HepG2 (cell line): ENCODE results near the gene MRFAP1L1. TPM values are rescaled to one million over a fixed set of nuclear protein-coding genes. Genes with fewer than 3 reads are reported as not detected.

Source experiments
- AKAP8 ChIP-seq: sonication (generic); formaldehyde crosslinking; IDR thresholded peaks from 2 replicates; pipeline ENCODE4 v1.5.1; 2020; ENCODE audit warnings: mild to moderate bottlenecking, missing genetic modification reagents
- CBFB ChIP-seq: sonication (generic); formaldehyde crosslinking; IDR thresholded peaks from 2 replicates; pipeline ENCODE4 v1.4.0; 2020; ENCODE audit warnings: missing genetic modification reagents
- CTCF ChIP-seq: sonication (generic); formaldehyde crosslinking; IDR thresholded peaks from 2 replicates; pipeline ENCODE4 v1.5.0; 2020; ENCODE audit warnings: mild to moderate bottlenecking, missing genetic modification reagents, moderate library complexity
- EED ChIP-seq: sonication (generic); formaldehyde crosslinking; IDR thresholded peaks from 2 replicates; pipeline ENCODE4 v1.5.0; 2020; ENCODE audit warnings: mild to moderate bottlenecking, missing genetic modification reagents
- KMT2B ChIP-seq: IDR thresholded peaks from 2 replicates; pipeline ENCODE4 v1.6.1; 2016; ENCODE audit warnings: missing genetic modification reagents, missing compliant biosample characterization
- PRDM4 ChIP-seq: sonication (generic); formaldehyde crosslinking; IDR thresholded peaks from 2 replicates; pipeline ENCODE4 v1.9.0; 2021; ENCODE audit warnings: missing genetic modification reagents, borderline replicate concordance
- RBM22 ChIP-seq: fragments of 200-400 bp; formaldehyde crosslinking; optimal IDR thresholded peaks from 2 replicates; pipeline ENCODE3; 2017; ENCODE audit warnings: mild to moderate bottlenecking, low read length, moderate library complexity
- RBM39 ChIP-seq: fragments of 200-400 bp; formaldehyde crosslinking; IDR thresholded peaks from one replicate; pipeline ENCODE4 v1.6.1; 2018; ENCODE audit warnings: antibody characterized with exemption, mild to moderate bottlenecking, low read depth, low read length; ENCODE audit not compliant: poor library complexity, severe bottlenecking
- RFX5 ChIP-seq: IDR thresholded peaks from 2 replicates; pipeline ENCODE4 v1.6.1; 2011; ENCODE audit warnings: low read depth, low read length, improper control_type of control experiment
- SP140L ChIP-seq: sonication (generic); formaldehyde crosslinking; IDR thresholded peaks from 2 replicates; pipeline ENCODE4 v1.4.0; 2020; ENCODE audit warnings: missing genetic modification reagents, borderline replicate concordance
- U2AF1 ChIP-seq: fragments of 200-400 bp; formaldehyde crosslinking; optimal IDR thresholded peaks from 2 replicates; pipeline ENCODE3; 2017; ENCODE audit warnings: mild to moderate bottlenecking, low read depth, low read length
- ZBTB46 ChIP-seq: sonication (generic); formaldehyde crosslinking; IDR thresholded peaks from 2 replicates; pipeline ENCODE4 v1.4.0; 2020; ENCODE audit warnings: mild to moderate bottlenecking, missing genetic modification reagents, borderline replicate concordance
- ZBTB7A ChIP-seq: sonication (generic); formaldehyde crosslinking; IDR thresholded peaks from 2 replicates; pipeline ENCODE4 v1.8.0; 2022; ENCODE audit warnings: mild to moderate bottlenecking, missing genetic modification reagents
- ZFY ChIP-seq: sonication (generic); formaldehyde crosslinking; IDR thresholded peaks from 2 replicates; pipeline ENCODE4 v1.4.0; 2020; ENCODE audit warnings: missing genetic modification reagents
- ZNF12 ChIP-seq: sonication (generic); formaldehyde crosslinking; IDR thresholded peaks from 2 replicates; pipeline ENCODE4 v1.5.0; 2020; ENCODE audit warnings: missing genetic modification reagents
- ZNF24 ChIP-seq: fragments of 450-650 bp; IDR thresholded peaks from 2 replicates; pipeline ENCODE4 v1.6.1; 2017; ENCODE audit warnings: antibody characterized with exemption, mild to moderate bottlenecking
- ZNF382 ChIP-seq: sonication (generic); formaldehyde crosslinking; IDR thresholded peaks from 2 replicates; pipeline ENCODE4 v1.5.0; 2020; ENCODE audit warnings: missing genetic modification reagents, mild to moderate bottlenecking, borderline replicate concordance
- polyA plus RNA-seq, 8 experiments: library from polyadenylated mRNA; depleted of rRNA in 3 of 8; stranded (reverse) in 7 of 8; unstranded in 1 of 8; fragments of >200 nt; fragmentation: Illumina TruSeq in 4 of 8; extraction: Trizol in 4 of 8; gene quantifications; 2 replicates each; pipeline versions ENCODE4 v1.2.1 to v1.2.3, GENCODE V29; 2011 to 2016; ENCODE audit warnings: low read depth in 4 of 8, missing spikeins in 1 of 8, mixed read lengths in 1 of 8; ENCODE audit not compliant: insufficient read depth in 1 of 8
- total RNA-seq, 5 experiments: library from RNA; depleted of rRNA; stranded (reverse); fragments of >200 nt; fragmentation: Illumina TruSeq; extraction: Trizol; gene quantifications; 2 replicates each; pipeline ENCODE4 v1.2.3, GENCODE V29; 2016; ENCODE audit warnings: low read depth in 1 of 5
- TF ChIP-seq, protein P1 (sequence below): sonication (generic); formaldehyde crosslinking; IDR thresholded peaks from 2 replicates; pipeline ENCODE4 v1.4.0; 2020; ENCODE audit warnings: low read depth, missing genetic modification reagents
- TF ChIP-seq, protein P2 (sequence below): sonication (generic); formaldehyde crosslinking; IDR thresholded peaks from 2 replicates; pipeline ENCODE4 v1.5.0; 2020; ENCODE audit warnings: missing genetic modification reagents

Gene MRFAP1L1
- total and polyA plus RNA-seq, 2 of the 13 experiments (the other 11 are each of a cell fraction or from before 2014, with no cell fraction given) = 44.8 to 76.6 TPM

DNA sequence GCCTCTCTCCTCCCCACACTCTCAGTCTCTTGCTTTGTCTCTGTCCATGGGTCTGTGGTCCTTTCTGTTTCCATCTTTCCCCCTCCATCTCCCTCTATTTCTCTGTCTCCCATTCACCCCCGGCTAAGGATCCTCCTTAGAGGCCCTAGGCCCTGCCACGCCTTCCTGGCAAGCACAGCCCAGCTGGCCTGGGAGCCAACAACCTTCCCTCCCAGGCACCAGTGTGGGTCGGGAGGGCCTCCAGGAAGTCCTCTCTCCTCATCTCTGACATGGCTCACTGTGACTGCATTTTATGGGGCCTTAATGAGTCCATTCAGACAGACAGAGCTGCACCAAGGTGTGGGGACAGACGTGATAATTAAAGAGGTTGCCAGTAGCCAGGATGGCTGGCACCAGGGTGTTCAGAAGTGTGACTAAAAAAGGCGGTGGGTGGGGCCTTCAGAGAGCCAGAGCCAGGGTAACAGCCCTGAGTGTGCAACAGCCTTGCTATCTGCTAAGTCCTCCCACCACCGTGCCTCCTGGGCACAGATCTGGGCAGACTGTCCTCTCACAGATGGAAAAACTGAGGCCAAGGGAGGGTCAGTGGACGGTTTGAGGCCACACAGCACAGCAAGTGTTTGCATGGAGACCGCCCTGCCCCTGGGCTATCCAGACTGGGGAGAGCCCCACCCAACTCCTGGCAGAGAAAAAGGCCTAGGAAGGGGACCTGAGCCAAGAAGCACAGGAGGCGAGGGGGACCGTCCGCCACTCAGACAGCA is 37.8 kb upstream of the MRFAP1L1 start (continued):
- TF ChIP-seq CTCF (CRISPR knock-in tag) (no peak), KMT2B (CRISPR knock-in tag) (no peak), PRDM4 (no peak), ZBTB46 (CRISPR knock-in tag) (0 out of 2 replicates have a peak, but pooled peaks have one; percentile 29), RFX5 (no peak), ZBTB7A (no peak), CBFB (CRISPR knock-in tag) (no peak), U2AF1 (no peak), RBM22 (no peak), ZNF24 (no peak), SP140L (CRISPR knock-in tag) (no peak), EED (CRISPR knock-in tag) (no peak), ZFY (peak; percentile 37; the same call in 1 of the 2 replicates), RBM39 (no peak), ZNF382 (CRISPR knock-in tag) (no peak), AKAP8 (no peak), ZNF12 (CRISPR knock-in tag) (no peak)
- TF ChIP-seq, protein P1, sequence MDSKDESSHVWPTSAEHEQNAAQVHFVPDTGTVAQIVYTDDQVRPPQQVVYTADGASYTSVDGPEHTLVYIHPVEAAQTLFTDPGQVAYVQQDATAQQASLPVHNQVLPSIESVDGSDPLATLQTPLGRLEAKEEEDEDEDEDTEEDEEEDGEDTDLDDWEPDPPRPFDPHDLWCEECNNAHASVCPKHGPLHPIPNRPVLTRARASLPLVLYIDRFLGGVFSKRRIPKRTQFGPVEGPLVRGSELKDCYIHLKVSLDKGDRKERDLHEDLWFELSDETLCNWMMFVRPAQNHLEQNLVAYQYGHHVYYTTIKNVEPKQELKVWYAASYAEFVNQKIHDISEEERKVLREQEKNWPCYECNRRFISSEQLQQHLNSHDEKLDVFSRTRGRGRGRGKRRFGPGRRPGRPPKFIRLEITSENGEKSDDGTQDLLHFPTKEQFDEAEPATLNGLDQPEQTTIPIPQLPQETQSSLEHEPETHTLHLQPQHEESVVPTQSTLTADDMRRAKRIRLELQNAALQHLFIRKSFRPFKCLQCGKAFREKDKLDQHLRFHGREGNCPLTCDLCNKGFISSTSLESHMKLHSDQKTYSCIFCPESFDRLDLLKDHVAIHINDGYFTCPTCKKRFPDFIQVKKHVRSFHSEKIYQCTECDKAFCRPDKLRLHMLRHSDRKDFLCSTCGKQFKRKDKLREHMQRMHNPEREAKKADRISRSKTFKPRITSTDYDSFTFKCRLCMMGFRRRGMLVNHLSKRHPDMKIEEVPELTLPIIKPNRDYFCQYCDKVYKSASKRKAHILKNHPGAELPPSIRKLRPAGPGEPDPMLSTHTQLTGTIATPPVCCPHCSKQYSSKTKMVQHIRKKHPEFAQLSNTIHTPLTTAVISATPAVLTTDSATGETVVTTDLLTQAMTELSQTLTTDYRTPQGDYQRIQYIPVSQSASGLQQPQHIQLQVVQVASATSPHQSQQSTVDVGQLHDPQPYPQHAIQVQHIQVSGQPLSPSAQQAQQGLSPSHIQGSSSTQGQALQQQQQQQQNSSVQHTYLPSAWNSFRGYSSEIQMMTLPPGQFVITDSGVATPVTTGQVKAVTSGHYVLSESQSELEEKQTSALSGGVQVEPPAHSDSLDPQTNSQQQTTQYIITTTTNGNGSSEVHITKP (CRISPR knock-in tag) = peak; percentile 22; the same call in 1 of the 2 replicates
- TF ChIP-seq, protein P2, sequence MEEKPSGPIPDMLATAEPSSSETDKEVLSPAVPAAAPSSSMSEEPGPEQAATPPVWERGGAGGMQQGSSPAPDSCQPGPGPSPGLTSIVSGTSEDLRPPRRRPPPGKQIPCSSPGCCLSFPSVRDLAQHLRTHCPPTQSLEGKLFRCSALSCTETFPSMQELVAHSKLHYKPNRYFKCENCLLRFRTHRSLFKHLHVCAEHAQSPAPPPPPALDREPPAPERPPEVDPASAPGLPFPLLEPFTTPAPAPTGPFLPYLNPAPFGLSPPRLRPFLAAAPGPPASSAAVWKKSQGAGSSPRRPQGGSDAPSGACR (CRISPR knock-in tag) = no peak
